ENCODE data around the gene RTKN2. TPM values are rescaled to one million over a fixed set of nuclear protein-coding genes. Genes with fewer than 3 reads are reported as not detected.

RTKN2 gene
- polyA plus RNA-seq, 1 of the 3 experiments (the other 2 are of a cell fraction): 1.4 TPM

- Histone ChIP-seq H3K9me2 (no peaks in the 10 kb centered on the region), H3K9ac (no peak overlapping the region), H3K4me3 (ENCODE audit: low read depth in 2 of 2, low read length in 1 of 2) (no peak overlapping the region), H3K79me2 (ENCODE audit: insufficient read depth) (no peaks in the 10 kb centered on the region), H3K9me3 (no peaks in the 10 kb centered on the region), H3K4me2 (no peak overlapping the region), H3K27me3 (ENCODE audit: insufficient read depth) (no peaks in the 10 kb centered on the region), H3K4me1 (ENCODE audit: control insufficient read depth in 1 of 2, insufficient read depth in 2 of 2, low read depth in 1 of 2, low read length in 1 of 2) (peaks cover 0 to 12% of the 10 kb centered on the region in 2 experiments; a peak in 1 of 4 replicates), H3K27ac (ENCODE audit: low read depth in 2 of 2, low read length in 1 of 2) (no peak overlapping the region), H2AFZ (ENCODE audit: low read depth) (no peak overlapping the region; the same call in 1 of the 2 replicates), H3K36me3 (replicated peaks in 1 of 2; ENCODE audit: control insufficient read depth in 1 of 2, insufficient read depth in 2 of 2, low read length in 1 of 2) (peaks cover 0 to 9% of the 10 kb centered on the region in 2 experiments), H3F3A (replicated peaks; ENCODE audit: insufficient read depth) (peaks cover 10% of the 10 kb centered on the region), H4K20me1 (ENCODE audit: insufficient read depth) (no peaks in the 10 kb centered on the region)
- CTCF ChIA-PET: interaction anchor here (1.0 kb wide), 1 partner anchor 20 kb away, joined by 4 read pairs; no protein-coding TSS in a partner anchor
- POLR2A ChIA-PET: no interaction called here
- TF ChIP-seq EZH2phosphoT487 (IDR thresholded peaks at IDR 0.05; ENCODE audit: borderline replicate concordance, low read depth) (no peak), TAF1 (IDR thresholded peaks at IDR 0.05; ENCODE audit: borderline replicate concordance, low read depth, low read length) (no peak), JUND (IDR thresholded peaks at IDR 0.05) (no peak), ZBTB33 (IDR thresholded peaks at IDR 0.05; ENCODE audit: borderline replicate concordance, low read depth) (no peak), RAD21 (IDR thresholded peaks at IDR 0.05; ENCODE audit: low read length) (no peak), NFIC (IDR thresholded peaks at IDR 0.05; ENCODE audit: borderline replicate concordance) (no peak), MAX (IDR thresholded peaks at IDR 0.05; ENCODE audit: low read depth) (no peak), FOXJ3 (CRISPR knock-in tag; IDR thresholded peaks at IDR 0.05) (no peak), MXI1 (IDR thresholded peaks at IDR 0.05; ENCODE audit: low read depth, low read length) (no peak), SMC3 (IDR thresholded peaks at IDR 0.05; ENCODE audit: low read depth, low read length) (no peak), RFX5 (IDR thresholded peaks at IDR 0.05; ENCODE audit: low read length) (no peak), ELF1 (IDR thresholded peaks at IDR 0.05) (no peak), EP300 (IDR thresholded peaks at IDR 0.05; ENCODE audit: borderline replicate concordance in 1 of 2, low read depth in 1 of 2, low read length in 1 of 2) (no peak), SIN3A (IDR thresholded peaks at IDR 0.05; ENCODE audit: borderline replicate concordance, low read depth, low read length) (no peak), IRF3 (IDR thresholded peaks at IDR 0.05; ENCODE audit: low read depth, low read length) (no peak), FOSL2 (IDR thresholded peaks at IDR 0.05; ENCODE audit: borderline replicate concordance, low read depth) (no peak), PBX3 (IDR thresholded peaks at IDR 0.05) (no peak), USF2 (IDR thresholded peaks at IDR 0.05; ENCODE audit: borderline replicate concordance, low read depth, low read length) (no peak), RXRA (IDR thresholded peaks at IDR 0.05; ENCODE audit: borderline replicate concordance, low read depth) (no peak)
- WGBS (ENCODE audit: low lambda C conversion rate): 96% methylated on average over 3 of the region's 3 CpGs
- no peak for DNase-seq
Observed at GRCh38 chr10:62225362-62225761, 43.3 kb downstream of the RTKN2 start.
